NCI-H1930 (cell line): Measurements from ENCODE around the gene UTP11.

ENCODE experiments used
- DNase-seq, 2 experiments: peaks; one replicate each; lab custom pipeline; 2025; lab: John Stamatoyannopoulos, UW

Gene UTP11

DNA sequence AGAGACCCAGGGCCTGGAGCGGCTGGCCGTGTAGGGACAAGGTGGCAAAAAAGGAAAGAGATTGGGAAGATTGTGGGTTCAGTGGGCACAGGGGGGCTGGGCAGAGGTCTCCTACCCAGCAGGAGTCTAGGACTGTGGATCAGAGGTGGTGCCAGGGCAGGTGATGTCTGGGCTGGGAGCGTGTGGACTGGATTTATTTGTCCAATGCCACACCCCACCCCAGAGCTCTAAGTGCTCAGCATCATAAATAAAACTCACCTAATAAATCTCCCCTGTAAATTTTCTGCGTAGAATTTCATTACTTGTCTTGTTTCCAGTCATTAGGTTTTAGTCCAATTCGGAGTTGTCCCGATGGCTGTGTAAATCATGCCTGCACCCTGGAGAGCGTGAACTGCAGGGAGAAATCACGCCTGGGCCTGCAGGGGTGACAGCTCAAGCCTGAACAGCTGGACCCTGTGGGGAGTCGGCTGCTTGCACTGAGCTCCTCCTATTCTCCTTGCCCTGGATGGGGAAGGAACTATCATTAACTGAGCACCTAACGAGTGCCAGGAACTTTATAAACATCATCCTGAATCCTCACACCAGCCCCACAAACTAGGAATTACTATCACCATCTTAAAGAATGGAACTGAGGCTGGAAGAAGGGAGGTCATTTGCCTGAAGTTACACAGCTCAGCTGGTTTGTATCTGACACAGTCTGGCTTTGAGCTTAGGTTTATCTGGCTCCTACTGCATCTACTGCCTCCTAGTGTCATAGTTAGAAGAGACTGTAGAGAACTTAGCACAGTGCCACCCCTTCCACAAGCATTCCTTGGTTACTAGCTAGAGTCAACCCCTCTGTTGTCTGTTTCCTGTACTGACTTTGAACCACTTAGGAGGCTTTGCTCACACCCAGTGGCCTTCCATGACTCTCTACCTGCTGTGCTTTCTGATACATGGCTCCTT is 59.0 kb downstream of the UTP11 start:
- DNase-seq = no peak

DNA sequence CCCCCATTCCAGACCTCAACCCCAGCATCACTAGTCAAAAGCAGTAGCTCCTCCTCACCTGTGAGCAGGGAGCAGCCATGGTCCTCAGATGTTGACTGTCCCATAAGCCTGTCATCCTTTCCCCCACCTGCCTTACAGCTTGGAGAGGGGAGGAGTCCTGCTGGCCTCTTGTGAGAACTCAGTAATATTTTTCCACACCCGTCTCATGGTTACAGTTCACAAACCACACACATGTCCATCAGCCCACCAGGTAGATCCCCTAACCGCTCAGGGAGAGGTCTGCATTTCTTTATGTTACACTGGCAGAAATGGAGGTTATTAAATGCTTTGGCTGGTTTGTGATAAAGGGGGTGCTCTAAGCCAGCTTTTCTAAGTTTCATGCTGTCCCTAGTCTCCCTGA is 60.3 kb downstream of the UTP11 start:
- DNase-seq = no peak

DNA sequence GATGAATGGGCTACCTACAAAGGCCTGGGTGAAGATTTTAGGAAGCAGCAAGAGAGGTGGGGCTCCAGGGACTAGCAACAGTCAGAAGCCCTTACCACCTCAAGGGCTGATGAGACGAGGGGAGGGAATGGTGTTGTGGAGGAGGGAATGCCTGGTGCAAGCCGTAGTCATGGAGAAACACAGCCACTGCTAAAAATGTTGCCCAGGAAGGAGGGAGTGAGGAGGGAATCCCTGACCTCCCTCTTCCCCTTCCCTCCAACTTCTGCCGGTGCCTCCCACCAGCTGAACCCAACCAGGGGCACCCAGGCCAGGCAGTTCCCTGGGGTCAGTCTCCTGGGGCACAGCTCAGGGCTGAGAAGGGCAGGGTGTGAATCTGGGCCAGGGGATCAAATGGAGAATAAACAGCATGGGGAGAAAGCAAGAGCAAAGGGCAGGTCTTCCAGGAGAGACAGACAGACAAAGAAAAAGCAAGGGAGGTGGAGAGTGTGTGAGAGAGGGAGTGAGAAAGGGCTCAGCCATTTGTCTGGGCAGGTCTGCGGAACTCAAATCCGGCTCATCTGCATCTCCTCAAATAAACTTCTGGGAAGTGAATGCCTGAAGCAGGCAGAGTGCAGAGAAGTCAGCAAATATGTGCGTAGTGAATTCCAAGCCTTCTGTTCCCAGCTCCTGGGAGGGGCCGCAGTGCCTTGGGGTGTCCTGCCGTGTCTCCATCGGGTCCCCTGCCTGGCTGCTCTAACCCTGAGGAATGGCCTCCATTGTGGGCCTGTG is 61.2 kb downstream of the UTP11 start:
- DNase-seq = no peak

DNA sequence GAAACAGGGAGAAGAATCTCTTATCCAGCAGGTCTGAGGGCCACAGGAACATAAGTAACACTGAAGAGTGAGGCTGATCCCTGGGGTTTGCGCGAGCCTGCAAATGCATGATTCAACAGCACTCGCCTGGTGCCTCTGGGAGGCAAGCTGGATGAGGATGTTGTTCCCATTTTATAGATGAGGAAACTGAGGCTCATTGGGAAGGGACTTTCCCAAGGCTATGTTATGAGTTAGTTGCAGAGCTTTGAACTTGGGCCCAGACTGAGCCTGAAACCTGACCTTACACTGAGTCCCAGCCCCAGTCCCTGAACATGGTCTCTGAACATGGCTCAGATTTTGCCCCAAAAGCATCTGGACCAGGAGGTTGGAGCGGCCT is 61.8 kb downstream of the UTP11 start:
- no peak for DNase-seq
